Stimulated activated CD8-positive, alpha-beta memory T cell treated with anti-CD3 and anti-CD28 coated beads, Interleukin-4, amount 100 ng/mL, for 48 hours (primary cell): ENCODE measurements around the gene PCDHB6.
"Not testable (repeated sequence)": the region's sequence is repeated elsewhere in the genome, so short reads cannot be mapped to it uniquely, and the experiment has no call there.

ENCODE experiments used
- DNase-seq: peaks from one replicate; pipeline ENCODE4 v3.0.0-alpha.2; 2020

Gene PCDHB6

GRCh38 chr5:141172381-141173204, 22.7 kb downstream of the PCDHB6 start, which contains the start of gene PCDHB7:
TSS of gene PCDHB7 (plus strand) at chr5:141172644. CDS start at chr5:141172836, 192 bp downstream.
- DNase-seq, result no peak

GRCh38 chr5:141174291-141175104, 24.6 kb downstream of the PCDHB6 start:
- DNase-seq, result not testable (repeated sequence)

GRCh38 chr5:141175933-141176332, 26.1 kb downstream of the PCDHB6 start:
- DNase-seq, result no peak

- DNase-seq, result not testable (repeated sequence)
Observed at GRCh38 chr5:141177577-141178191, 27.8 kb downstream of the PCDHB6 start, which contains the start of gene PCDHB8. TSS of gene PCDHB8 (plus strand) at chr5:141177790. CDS start at chr5:141178035, 245 bp downstream.

GRCh38 chr5:141179371-141179770, 29.5 kb downstream of the PCDHB6 start:
- DNase-seq, result not testable (repeated sequence)

GRCh38 chr5:141179876-141180275, 30.0 kb downstream of the PCDHB6 start:
- not testable (repeated sequence) for DNase-seq

GRCh38 chr5:141180313-141180712, 30.5 kb downstream of the PCDHB6 start:
- no peak for DNase-seq

GRCh38 chr5:141182248-141182647, 32.4 kb downstream of the PCDHB6 start, which contains the start of gene PCDHB16:
TSS of gene PCDHB16 (plus strand) at chr5:141182387. CDS start at chr5:141182560, 173 bp downstream.
- DNase-seq, result no peak

- DNase-seq, result not testable (repeated sequence)
Observed at GRCh38 chr5:141184117-141184855, 34.4 kb downstream of the PCDHB6 start.

- DNase-seq, result peak; percentile 53
Observed at GRCh38 chr5:141186897-141187512, 37.1 kb downstream of the PCDHB6 start, which contains the start of gene PCDHB9. TSS of gene PCDHB9 (plus strand) at chr5:141187161. CDS start at chr5:141187319, 158 bp downstream.

GRCh38 chr5:141188682-141189081, 38.8 kb downstream of the PCDHB6 start:
- not testable (repeated sequence) for DNase-seq

GRCh38 chr5:141189131-141189530, 39.3 kb downstream of the PCDHB6 start:
- not testable (repeated sequence) for DNase-seq

- peak; percentile 57 for DNase-seq
Observed at GRCh38 chr5:141192110-141192725, 42.4 kb downstream of the PCDHB6 start, which contains the start of gene PCDHB10. TSS of gene PCDHB10 (plus strand) at chr5:141192353. CDS start at chr5:141192553, 200 bp downstream.

GRCh38 chr5:141194332-141194731, 44.5 kb downstream of the PCDHB6 start:
- DNase-seq, result not testable (repeated sequence)

GRCh38 chr5:141196363-141196762, 46.5 kb downstream of the PCDHB6 start:
- DNase-seq, result no peak

- DNase-seq, result no peak
Observed at GRCh38 chr5:141199359-141200235, 49.7 kb downstream of the PCDHB6 start, which contains the start of gene PCDHB11. TSS of gene PCDHB11 (plus strand) at chr5:141199627. CDS start at chr5:141199775, 148 bp downstream.

- not testable (repeated sequence) for DNase-seq
Observed at GRCh38 chr5:141201126-141201525, 51.3 kb downstream of the PCDHB6 start.

GRCh38 chr5:141201646-141202045, 51.8 kb downstream of the PCDHB6 start:
- not testable (repeated sequence) for DNase-seq
